ENCODE data around the gene PARD6B. TPM values are rescaled to one million over a fixed set of nuclear protein-coding genes. Genes with fewer than 3 reads are reported as not detected.

The PARD6B gene
- total RNA-seq, 1 experiment from 2014 or later: 41.3 TPM

GRCh38 chr20:50708845-50709635 lies 22.3 kb upstream of the PARD6B start:
- Histone ChIP-seq H3K36me3 (ENCODE audit: control insufficient read depth in 1 of 2, insufficient read depth in 2 of 2, low read length in 2 of 2) (no peaks in the 10 kb centered on the region), H3K4me3 (replicated peaks in 1 of 2; ENCODE audit: low read depth in 1 of 2, low read length in 2 of 2) (no peak overlapping the region), H3K9me2 (ENCODE audit: insufficient read depth) (no peaks in the 10 kb centered on the region), H3K9ac (ENCODE audit: low read length) (no peak overlapping the region), H3K4me1 (ENCODE audit: control insufficient read depth in 1 of 2, insufficient read depth in 2 of 2, low read length in 2 of 2) (peaks cover 0 to 7% of the 10 kb centered on the region in 2 experiments; a peak in 1 of 4 replicates), H2AFZ (ENCODE audit: low read depth, low read length, poor library complexity, severe bottlenecking) (no peak overlapping the region), H3K79me2 (ENCODE audit: insufficient read depth, low read length) (no peaks in the 10 kb centered on the region), H3K9me3 (ENCODE audit: control insufficient read depth in 1 of 2, insufficient read depth in 1 of 2, low read depth in 1 of 2, low read length in 2 of 2) (no peaks in the 10 kb centered on the region), H3K4me2 (ENCODE audit: low read length) (no peak overlapping the region), H4K20me1 (ENCODE audit: insufficient read depth) (no peaks in the 10 kb centered on the region), H3K27ac (ENCODE audit: low read depth, low read length) (no peak overlapping the region), H3K27me3 (ENCODE audit: insufficient read depth, low read length) (no peaks in the 10 kb centered on the region)
- no TSS peak for BruUV-seq (replicated peaks)
- ATAC-seq (no peak), DNase-seq (ENCODE audit: low read depth, low spot score) (no peak)
- intact Hi-C loops (cut with micrococcal nuclease): no loop called here
- ChIA-PET CTCF (no interaction called here), POLR2A (no interaction called here), RAD21 (ENCODE audit: low non-redundant PET in 1 of 2, low total read pairs in 2 of 2, uncharacterized antibody in 2 of 2, unreplicated experiment in 2 of 2) (no interaction called here)
- no peak for TF ChIP-seq ZNF274 (IDR thresholded peaks at IDR 0.05; ENCODE audit: low read depth, low read length)
- no peak for TF ChIP-seq SIN3A (IDR thresholded peaks at IDR 0.05; ENCODE audit: low read depth)
- no peak for TF ChIP-seq ZFX (IDR thresholded peaks at IDR 0.05)
- no peak for TF ChIP-seq REST (IDR thresholded peaks at IDR 0.05; ENCODE audit: low read depth)
- no peak for TF ChIP-seq CEBPB (IDR thresholded peaks at IDR 0.05; ENCODE audit: low read depth)
- no peak for TF ChIP-seq EZH2 (IDR thresholded peaks at IDR 0.05)

Data from HCT116 (cell line).